ENCODE data around the gene MFAP4. TPM values are rescaled to one million over a fixed set of nuclear protein-coding genes. Genes with fewer than 3 reads are reported as not detected.
A peak's percentile ranks its signal among the peaks of the same experiment; 100 is the strongest.

The MFAP4 gene
- total RNA-seq, 1 donor from 2014 or later = 18.0 TPM

GRCh38 chr17:19372866-19373504 lies 14.0 kb downstream of the MFAP4 start:
- Mint-ChIP-seq H3K27me3 (no peaks in the 10 kb centered on the region), H3K4me3 (no peak overlapping the region), H3K4me1 (ENCODE audit: unreplicated experiment) (peaks cover 19% of the 10 kb centered on the region), H3K36me3 (no peaks in the 10 kb centered on the region), H3K27ac (no peak overlapping the region), H3K9me3 (no peaks in the 10 kb centered on the region)
- DNase-seq (ENCODE audit: extremely low spot score, unreplicated experiment) = no peak
- TF ChIP-seq CTCF (conservative IDR thresholded peaks at IDR 0.05) = no peak

- Mint-ChIP-seq H3K36me3 (no peaks in the 10 kb centered on the region), H3K27me3 (no peaks in the 10 kb centered on the region), H3K4me1 (ENCODE audit: unreplicated experiment) (peaks cover 19% of the 10 kb centered on the region), H3K27ac (no peak overlapping the region), H3K4me3 (no peak overlapping the region), H3K9me3 (no peaks in the 10 kb centered on the region)
- DNase-seq (ENCODE audit: extremely low spot score, unreplicated experiment) = no peak
- TF ChIP-seq CTCF (conservative IDR thresholded peaks at IDR 0.05) = no peak
These were observed 14.6 kb downstream of the MFAP4 start for GRCh38 chr17:19372439-19372838.

- Mint-ChIP-seq H3K4me3 (no peak overlapping the region), H3K9me3 (no peaks in the 10 kb centered on the region), H3K27ac (no peak overlapping the region)
These were observed 15.0 kb downstream of the MFAP4 start for GRCh38 chr17:19372011-19372370.

GRCh38 chr17:19371259-19372010 lies 15.6 kb downstream of the MFAP4 start:
- Mint-ChIP-seq H3K4me3 (no peak overlapping the region), H3K27me3 (no peaks in the 10 kb centered on the region), H3K27ac (peak overlapping the region; percentile 24), H3K9me3 (no peaks in the 10 kb centered on the region), H3K36me3 (no peaks in the 10 kb centered on the region), H3K4me1 (ENCODE audit: unreplicated experiment) (peaks cover 12% of the 10 kb centered on the region)
- DNase-seq (ENCODE audit: extremely low spot score, unreplicated experiment) = no peak
- TF ChIP-seq CTCF (conservative IDR thresholded peaks at IDR 0.05) = no peak

More at GRCh38 chr17:19372011-19372370, 15.0 kb downstream of the MFAP4 start:
- Mint-ChIP-seq H3K27me3 (no peaks in the 10 kb centered on the region), H3K4me1 (ENCODE audit: unreplicated experiment) (peaks cover 16% of the 10 kb centered on the region), H3K36me3 (no peaks in the 10 kb centered on the region)
- no peak for DNase-seq (ENCODE audit: extremely low spot score, unreplicated experiment)
- no peak for TF ChIP-seq CTCF (conservative IDR thresholded peaks at IDR 0.05)

- Mint-ChIP-seq H3K4me1 (ENCODE audit: unreplicated experiment) (peaks cover 8% of the 10 kb centered on the region), H3K27ac (no peak overlapping the region), H3K36me3 (no peaks in the 10 kb centered on the region), H3K27me3 (no peaks in the 10 kb centered on the region), H3K9me3 (no peaks in the 10 kb centered on the region), H3K4me3 (no peak overlapping the region)
- TF ChIP-seq CTCF (conservative IDR thresholded peaks at IDR 0.05) = no peak
- DNase-seq (ENCODE audit: extremely low spot score, unreplicated experiment) = no peak
These were observed 16.5 kb downstream of the MFAP4 start for GRCh38 chr17:19370493-19370960.
